PC-3 (cell line): ENCODE measurements around the gene HES3. TPM values are rescaled to one million over a fixed set of nuclear protein-coding genes. Genes with fewer than 3 reads are reported as not detected.

Experiments used
- ATAC-seq: fragments of 200-7000 bp; cut with Tn5 transposase; 2 replicates; pipeline ENCODE4 v1.9.1; 2020; ENCODE audit warnings: mild to moderate bottlenecking, moderate library complexity
- BruUV-seq: library from RNA; stranded (reverse); fragments of 400-500 nt; replicated peaks from 2 replicates; lab custom pipeline; 2021; lab: Mats Ljungman, UMichigan
- CTCF ChIA-PET: fragments of 300-600 bp; sonication (Branson Sonifier 250); formaldehyde crosslinking; loops from one replicate; lab custom pipeline; 2022; ENCODE audit warnings: antibody characterized with exemption; lab: Charles Lee
- POLR2A ChIA-PET: fragments of 300-600 bp; sonication (Branson Sonifier 250); formaldehyde crosslinking; loops from one replicate; lab custom pipeline; 2022; ENCODE audit warnings: antibody characterized with exemption; ENCODE audit not compliant: unreplicated experiment; lab: Charles Lee
- DNase-seq: peaks from one replicate; pipeline ENCODE4 v3.0.0-alpha.2; 2015
- H2AFZ ChIP-seq: fragments of 300-600 bp; sonication (generic); 2 replicates; pipeline ENCODE4 v1.6.0; 2016; ENCODE audit warnings: antibody characterized with exemption, low read length
- H3F3A ChIP-seq: fragments of 300-600 bp; sonication (generic); one replicate; pipeline ENCODE4 v1.6.0; 2017; ENCODE audit warnings: antibody characterized with exemption, low read length, control low read depth, mild to moderate bottlenecking; ENCODE audit not compliant: unreplicated experiment
- H3K27ac ChIP-seq: fragments of 300-600 bp; sonication (generic); 2 replicates; pipeline ENCODE4 v1.5.1; 2016; ENCODE audit warnings: mild to moderate bottlenecking, low read length
- H3K27me3 ChIP-seq: fragments of 300-600 bp; sonication (generic); 2 replicates; pipeline ENCODE4 v1.6.1; 2016; ENCODE audit warnings: low read length, mixed read lengths
- H3K36me3 ChIP-seq: fragments of 300-600 bp; sonication (generic); 2 replicates; pipeline ENCODE4 v1.6.1; 2016; ENCODE audit warnings: low read depth, mixed run types, low read length, mixed read lengths
- H3K4me1 ChIP-seq: fragments of 300-600 bp; sonication (generic); 2 replicates; pipeline ENCODE4 v1.5.1; 2016; ENCODE audit warnings: low read length; ENCODE audit not compliant: insufficient read depth
- H3K4me2 ChIP-seq: fragments of 300-600 bp; sonication (generic); 2 replicates; pipeline ENCODE4 v1.6.0; 2016; ENCODE audit warnings: low read length
- H3K4me3 ChIP-seq: fragments of 300-600 bp; sonication (generic); 2 replicates; pipeline ENCODE4 v1.5.1; 2016; ENCODE audit warnings: mild to moderate bottlenecking, low read length, mixed read lengths
- H3K79me2 ChIP-seq: fragments of 300-600 bp; sonication (generic); 2 replicates; pipeline ENCODE4 v1.6.1; 2017; ENCODE audit warnings: low read length, mixed read lengths
- H3K9ac ChIP-seq: fragments of 300-600 bp; sonication (generic); 2 replicates; pipeline ENCODE4 v1.6.0; 2016; ENCODE audit warnings: mild to moderate bottlenecking, low read length
- H3K9me2 ChIP-seq: fragments of 300-600 bp; sonication (generic); replicated peaks from 2 replicates; pipeline ENCODE4 v1.6.1; 2016; ENCODE audit warnings: mixed run types, low read length, mixed read lengths
- H3K9me3 ChIP-seq: fragments of 300-600 bp; sonication (generic); 2 replicates; pipeline ENCODE4 v1.6.1; 2016; ENCODE audit warnings: low read length, mixed read lengths
- H4K20me1 ChIP-seq: fragments of 300-600 bp; sonication (generic); 2 replicates; pipeline ENCODE4 v1.6.1; 2016; ENCODE audit warnings: low read length, mixed read lengths
- CTCF ChIP-seq: fragments of 300-600 bp; sonication (generic); conservative IDR thresholded peaks from 2 replicates; pipeline ENCODE4 v1.5.1; 2017; ENCODE audit warnings: antibody characterized with exemption, low read depth, mild to moderate bottlenecking, low read length
- EZH2 ChIP-seq: fragments of 300-600 bp; sonication (generic); IDR thresholded peaks from one replicate; pipeline ENCODE4 v1.6.1; 2017; ENCODE audit warnings: antibody characterized with exemption, mild to moderate bottlenecking, low read length; ENCODE audit not compliant: unreplicated experiment
- EZH2phosphoT487 ChIP-seq: fragments of 300-600 bp; sonication (generic); IDR thresholded peaks from 2 replicates; pipeline ENCODE4 v1.6.1; 2018; ENCODE audit warnings: mild to moderate bottlenecking, antibody characterized with exemption, low read length, borderline replicate concordance
- intact Hi-C: fragments of 100-400 bp; cut with micrococcal nuclease; formaldehyde crosslinking; loops from 2 replicates; pipeline ENCODE4 v1.9.0; 2023
- total RNA-seq: library from RNA; depleted of rRNA; stranded (reverse); fragments of >200 nt; gene quantifications from 2 replicates; pipeline ENCODE4 v1.2.3, GENCODE V29; 2014

HES3 gene
- total RNA-seq, 1 experiment from 2014 or later: not detected

- Histone ChIP-seq H3K9me3 (no peaks in the 10 kb centered on the region), H3K79me2 (no peaks in the 10 kb centered on the region), H2AFZ (peak overlapping the region; percentile 14), H4K20me1 (no peaks in the 10 kb centered on the region), H3K9ac (peak overlapping the region; percentile 51), H3K9me2 (no peaks in the 10 kb centered on the region), H3K36me3 (no peaks in the 10 kb centered on the region), H3K27me3 (peaks cover 23% of the 10 kb centered on the region), H3K27ac (peak overlapping the region; percentile 34), H3F3A (no peaks in the 10 kb centered on the region), H3K4me3 (peak overlapping the region; percentile 68), H3K4me2 (peak overlapping the region; percentile 79), H3K4me1 (peaks cover 21% of the 10 kb centered on the region)
- TF ChIP-seq EZH2phosphoT487 (no peak), CTCF (no peak), EZH2 (no peak)
- POLR2A ChIA-PET: interaction anchor here (0.6 kb wide), 1 partner anchor 41 kb away, joined by 4 read pairs; no protein-coding TSS in a partner anchor
- intact Hi-C loops: loop anchor here (1.0 to 5.0 kb wide), 6 partner anchors 39 to 194 kb away; partner anchors contain the start of gene RNF207
- DNase-seq: peak; percentile 69
- CTCF ChIA-PET: interaction anchor here (0.5 to 3.6 kb wide), 15 partner anchors 10 to 197 kb away, joined by 3 to 42 read pairs (median 4); partner anchors contain the start of genes ACOT7 and ICMT
- BruUV-seq: no TSS peak
- peak; percentile 40 for ATAC-seq
These were observed 2.0 kb downstream of the HES3 start for GRCh38 chr1:6245869-6246496.

- Histone ChIP-seq H3K79me2 (no peaks in the 10 kb centered on the region), H3K4me3 (peak overlapping the region; percentile 68), H3K9me2 (no peaks in the 10 kb centered on the region), H3K27ac (peak overlapping the region; percentile 67), H2AFZ (peak overlapping the region; percentile 14; the same call in 1 of the 2 replicates), H3K9ac (peak overlapping the region; percentile 51), H3F3A (no peaks in the 10 kb centered on the region), H3K9me3 (no peaks in the 10 kb centered on the region), H3K36me3 (no peaks in the 10 kb centered on the region), H3K4me1 (peaks cover 21% of the 10 kb centered on the region), H4K20me1 (no peaks in the 10 kb centered on the region), H3K4me2 (peak overlapping the region; percentile 79), H3K27me3 (peaks cover 15% of the 10 kb centered on the region)
- no peak for TF ChIP-seq EZH2
- peak; percentile 96 for TF ChIP-seq CTCF
- TF ChIP-seq EZH2phosphoT487: no peak
- ATAC-seq (peak; percentile 57), DNase-seq (peak; percentile 94)
- ChIA-PET CTCF (interaction anchor here (0.5 to 3.6 kb wide), 18 partner anchors 11 to 196 kb away, joined by 3 to 42 read pairs (median 4); partner anchors contain the start of genes ACOT7, ICMT and RNF207), POLR2A (interaction anchor here (0.6 kb wide), 1 partner anchor 42 kb away, joined by 4 read pairs; no protein-coding TSS in a partner anchor)
- BruUV-seq: TSS peak; percentile 93
- intact Hi-C loops: loop anchor here (1.0 to 5.0 kb wide), 4 partner anchors 39 to 158 kb away; partner anchors contain the start of gene RNF207
These were observed 2.8 kb downstream of the HES3 start for GRCh38 chr1:6246497-6247467.
